ENCODE measurements around the gene KCNS3.

The KCNS3 gene

GRCh38 chr2:17873021-17873420 is 5.4 kb upstream of the KCNS3 start:
- H3K9ac ChIP-seq, result no peak overlapping the region
- H3K4me2 ChIP-seq, result no peak overlapping the region
- no peak overlapping the region for H3K27ac ChIP-seq
- TF ChIP-seq Cebpa-rat (IDR thresholded peaks at IDR 0.05), result no peak
- H3K36me3 ChIP-seq, result no peaks in the 10 kb centered on the region
- peaks cover 11% of the 10 kb centered on the region for H3K4me1 ChIP-seq
- H4K20me1 ChIP-seq, result no peaks in the 10 kb centered on the region
- H3K9me3 ChIP-seq, result no peaks in the 10 kb centered on the region
- no peak overlapping the region for H3K4me3 ChIP-seq
- peaks cover 19% of the 10 kb centered on the region for H3K27me3 ChIP-seq

GRCh38 chr2:17876590-17876989 is 1.9 kb upstream of the KCNS3 start:
- TF ChIP-seq Cebpa-rat (IDR thresholded peaks at IDR 0.05), result no peak
- Histone ChIP-seq H3K9ac (no peak overlapping the region), H3K36me3 (no peaks in the 10 kb centered on the region), H3K4me2 (no peak overlapping the region), H3K4me1 (peaks cover 21% of the 10 kb centered on the region), H4K20me1 (peaks cover 21% of the 10 kb centered on the region), H3K27me3 (peaks cover 19% of the 10 kb centered on the region), H3K27ac (no peak overlapping the region), H3K4me3 (no peak overlapping the region), H3K9me3 (no peaks in the 10 kb centered on the region)

- Histone ChIP-seq H3K4me3 (peak overlapping the region; percentile 89), H3K9me3 (no peaks in the 10 kb centered on the region), H3K27ac (peak overlapping the region; percentile 59; the same call in 1 of the 2 replicates), H3K27me3 (peaks cover 19% of the 10 kb centered on the region), H3K4me1 (peaks cover 18% of the 10 kb centered on the region), H4K20me1 (peaks cover 21% of the 10 kb centered on the region), H3K36me3 (no peaks in the 10 kb centered on the region), H3K4me2 (peak overlapping the region; percentile 96), H3K9ac (peak overlapping the region; percentile 77)
- no peak for TF ChIP-seq Cebpa-rat (IDR thresholded peaks at IDR 0.05)
Measured at GRCh38 chr2:17877811-17878280, 621 bp upstream of the KCNS3 start.

- Histone ChIP-seq H3K27me3 (peaks cover 19% of the 10 kb centered on the region), H3K9me3 (no peaks in the 10 kb centered on the region), H3K27ac (peak overlapping the region; percentile 59; the same call in 1 of the 2 replicates), H3K4me2 (peak overlapping the region; percentile 96), H3K9ac (peak overlapping the region; percentile 77), H3K4me3 (peak overlapping the region; percentile 89), H3K36me3 (no peaks in the 10 kb centered on the region), H3K4me1 (peaks cover 18% of the 10 kb centered on the region), H4K20me1 (peaks cover 21% of the 10 kb centered on the region)
- no peak for TF ChIP-seq Cebpa-rat (IDR thresholded peaks at IDR 0.05)
Measured at GRCh38 chr2:17879137-17879912, 858 bp downstream of the KCNS3 start.

- H3K4me3 ChIP-seq, result peak overlapping the region; percentile 89
- H3K36me3 ChIP-seq, result no peaks in the 10 kb centered on the region
- H3K27me3 ChIP-seq, result peaks cover 19% of the 10 kb centered on the region
- peak overlapping the region; percentile 77; the same call in 1 of the 2 replicates for H3K9ac ChIP-seq
- H4K20me1 ChIP-seq, result peaks cover 21% of the 10 kb centered on the region
- H3K9me3 ChIP-seq, result no peaks in the 10 kb centered on the region
- no peak for TF ChIP-seq Cebpa-rat (IDR thresholded peaks at IDR 0.05)
- no peak overlapping the region for H3K27ac ChIP-seq
- peak overlapping the region; percentile 96 for H3K4me2 ChIP-seq
- peaks cover 18% of the 10 kb centered on the region for H3K4me1 ChIP-seq
Measured at GRCh38 chr2:17879913-17880274, 1.4 kb downstream of the KCNS3 start.

- Histone ChIP-seq H3K4me3 (no peak overlapping the region), H3K27ac (no peak overlapping the region), H3K27me3 (no peaks in the 10 kb centered on the region), H3K9ac (no peak overlapping the region), H3K4me2 (no peak overlapping the region), H3K9me3 (peaks cover 51% of the 10 kb centered on the region), H3K36me3 (peaks cover 13% of the 10 kb centered on the region; the same call in 1 of the 2 replicates), H3K4me1 (peaks cover 6% of the 10 kb centered on the region), H4K20me1 (no peaks in the 10 kb centered on the region)
- no peak for TF ChIP-seq Cebpa-rat (IDR thresholded peaks at IDR 0.05)
Measured at GRCh38 chr2:17892770-17893534, 14.5 kb downstream of the KCNS3 start.

GRCh38 chr2:17894005-17894404 is 15.5 kb downstream of the KCNS3 start:
- H3K27ac ChIP-seq, result no peak overlapping the region
- no peaks in the 10 kb centered on the region for H4K20me1 ChIP-seq
- TF ChIP-seq Cebpa-rat (IDR thresholded peaks at IDR 0.05), result no peak
- no peaks in the 10 kb centered on the region for H3K27me3 ChIP-seq
- no peak overlapping the region for H3K4me3 ChIP-seq
- peaks cover 13% of the 10 kb centered on the region; the same call in 1 of the 2 replicates for H3K36me3 ChIP-seq
- H3K4me2 ChIP-seq, result no peak overlapping the region
- H3K9me3 ChIP-seq, result peaks cover 47% of the 10 kb centered on the region
- H3K4me1 ChIP-seq, result peaks cover 6% of the 10 kb centered on the region
- no peak overlapping the region for H3K9ac ChIP-seq

- no peak overlapping the region for H3K4me2 ChIP-seq
- no peaks in the 10 kb centered on the region for H4K20me1 ChIP-seq
- H3K4me1 ChIP-seq, result peaks cover 6% of the 10 kb centered on the region
- H3K9me3 ChIP-seq, result peaks cover 42% of the 10 kb centered on the region
- H3K27ac ChIP-seq, result no peak overlapping the region
- H3K4me3 ChIP-seq, result no peak overlapping the region
- H3K9ac ChIP-seq, result no peak overlapping the region
- peaks cover 13% of the 10 kb centered on the region; the same call in 1 of the 2 replicates for H3K36me3 ChIP-seq
- H3K27me3 ChIP-seq, result no peaks in the 10 kb centered on the region
- no peak for TF ChIP-seq Cebpa-rat (IDR thresholded peaks at IDR 0.05)
Measured at GRCh38 chr2:17894556-17894955, 16.1 kb downstream of the KCNS3 start.

- peaks cover 12% of the 10 kb centered on the region for H3K4me1 ChIP-seq
- no peak overlapping the region for H3K9ac ChIP-seq
- peaks cover 11% of the 10 kb centered on the region; the same call in 1 of the 2 replicates for H3K9me3 ChIP-seq
- H3K4me3 ChIP-seq, result no peak overlapping the region
- no peak overlapping the region for H3K4me2 ChIP-seq
- H3K27me3 ChIP-seq, result no peaks in the 10 kb centered on the region
- no peaks in the 10 kb centered on the region for H4K20me1 ChIP-seq
- H3K36me3 ChIP-seq, result peaks cover 13% of the 10 kb centered on the region; the same call in 1 of the 2 replicates
- no peak for TF ChIP-seq Cebpa-rat (IDR thresholded peaks at IDR 0.05)
- no peak overlapping the region for H3K27ac ChIP-seq
Measured at GRCh38 chr2:17899871-17900270, 21.4 kb downstream of the KCNS3 start.

- Histone ChIP-seq H3K4me3 (no peak overlapping the region), H3K9me3 (peaks cover 11% of the 10 kb centered on the region; the same call in 1 of the 2 replicates), H3K4me1 (peaks cover 12% of the 10 kb centered on the region), H3K27me3 (no peaks in the 10 kb centered on the region), H3K27ac (no peak overlapping the region), H3K9ac (no peak overlapping the region), H3K4me2 (peak overlapping the region; percentile 49), H3K36me3 (peaks cover 10% of the 10 kb centered on the region; the same call in 1 of the 2 replicates), H4K20me1 (no peaks in the 10 kb centered on the region)
- no peak for TF ChIP-seq Cebpa-rat (IDR thresholded peaks at IDR 0.05)
Measured at GRCh38 chr2:17901246-17901645, 22.8 kb downstream of the KCNS3 start.

Measured in BLaER1 (cell line).